ENCODE data around the gene HNF1A.

- TF ChIP-seq CTCF (IDR thresholded peaks at IDR 0.05) (peak in 1 of 4 donors; percentile 6), POLR2A (IDR thresholded peaks at IDR 0.05) (no peak)
Measured at GRCh38 chr12:121004253-121004815, 26.0 kb downstream of the HNF1A start.

Data from right lobe of liver (tissue), 4 donors.